GM12874 (cell line): ENCODE measurements around the gene ADAT1.

Experiments
- CTCF ChIP-seq: IDR thresholded peaks from 2 replicates; pipeline ENCODE4 v1.5.1; 2011; ENCODE audit warnings: low read depth, mild to moderate bottlenecking, control low read depth, low read length, moderate library complexity; ENCODE audit not compliant: insufficient read depth

The ADAT1 gene, protein sequence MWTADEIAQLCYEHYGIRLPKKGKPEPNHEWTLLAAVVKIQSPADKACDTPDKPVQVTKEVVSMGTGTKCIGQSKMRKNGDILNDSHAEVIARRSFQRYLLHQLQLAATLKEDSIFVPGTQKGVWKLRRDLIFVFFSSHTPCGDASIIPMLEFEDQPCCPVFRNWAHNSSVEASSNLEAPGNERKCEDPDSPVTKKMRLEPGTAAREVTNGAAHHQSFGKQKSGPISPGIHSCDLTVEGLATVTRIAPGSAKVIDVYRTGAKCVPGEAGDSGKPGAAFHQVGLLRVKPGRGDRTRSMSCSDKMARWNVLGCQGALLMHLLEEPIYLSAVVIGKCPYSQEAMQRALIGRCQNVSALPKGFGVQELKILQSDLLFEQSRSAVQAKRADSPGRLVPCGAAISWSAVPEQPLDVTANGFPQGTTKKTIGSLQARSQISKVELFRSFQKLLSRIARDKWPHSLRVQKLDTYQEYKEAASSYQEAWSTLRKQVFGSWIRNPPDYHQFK

DNA sequence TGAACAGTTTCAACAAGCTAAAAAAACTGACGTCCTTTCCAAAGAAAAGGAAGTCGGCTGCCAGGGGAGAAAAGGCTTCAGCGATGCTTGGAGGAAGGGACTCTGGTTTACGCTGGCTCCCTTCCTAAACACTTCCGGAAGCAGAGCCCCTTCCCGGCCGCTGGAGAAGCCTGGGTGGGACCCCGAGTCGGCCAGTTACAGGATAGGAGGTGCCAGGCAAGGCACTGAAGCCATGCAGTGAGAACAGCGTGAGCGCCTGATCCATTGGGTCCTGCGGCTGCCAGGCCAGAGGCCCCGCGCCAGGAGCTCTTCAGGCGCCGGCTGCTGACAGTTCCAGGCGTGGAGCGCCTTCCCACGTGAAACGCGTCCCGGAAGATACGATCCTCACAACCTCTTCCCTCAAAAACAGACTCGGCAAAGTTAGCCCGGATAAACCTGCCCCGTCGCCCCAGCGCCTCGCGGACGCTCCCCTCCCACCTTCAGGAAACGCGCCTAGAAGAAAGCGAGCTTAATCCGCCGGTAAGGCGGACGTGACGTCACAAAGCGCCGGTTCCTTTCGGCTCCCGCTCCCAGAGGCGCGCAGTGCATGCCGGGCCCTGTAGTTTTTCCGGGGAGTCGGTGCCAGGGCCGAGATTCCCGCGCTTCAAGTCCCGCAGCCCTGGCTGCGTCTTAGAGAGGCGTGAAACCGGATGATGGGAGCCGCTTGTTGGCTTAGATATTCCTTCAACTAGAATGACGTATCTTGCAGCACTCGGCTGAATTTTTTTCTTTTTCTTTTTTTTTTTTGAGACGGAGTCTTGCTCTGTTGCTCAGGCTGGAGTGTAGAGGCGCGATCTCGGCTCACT is at the start of gene ADAT1:
ADAT1 (minus strand) TSS at position 521 of the 845 bp plus-strand sequence. CDS start 2,482 bp downstream, outside the sequence.
- no peak for TF ChIP-seq CTCF

DNA sequence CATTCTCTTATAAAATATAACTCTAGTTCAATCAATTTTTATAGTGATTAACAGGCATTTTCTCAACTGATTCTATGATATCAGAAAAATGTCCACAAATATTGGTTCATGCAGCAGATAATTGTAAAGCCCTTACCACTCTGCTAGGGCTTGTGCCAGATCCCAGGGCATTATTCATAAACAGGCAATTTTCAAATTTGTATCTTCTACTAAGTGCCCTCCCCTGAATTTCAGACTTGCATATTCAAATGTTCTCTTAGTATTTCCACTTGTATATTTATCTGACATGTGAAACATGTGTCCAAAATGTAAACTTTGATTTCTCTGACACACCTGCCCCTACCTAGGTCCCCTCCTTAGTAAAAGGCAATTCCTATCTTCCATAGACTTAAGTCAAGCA is 44.4 kb upstream of the ADAT1 start:
- no peak for TF ChIP-seq CTCF

DNA sequence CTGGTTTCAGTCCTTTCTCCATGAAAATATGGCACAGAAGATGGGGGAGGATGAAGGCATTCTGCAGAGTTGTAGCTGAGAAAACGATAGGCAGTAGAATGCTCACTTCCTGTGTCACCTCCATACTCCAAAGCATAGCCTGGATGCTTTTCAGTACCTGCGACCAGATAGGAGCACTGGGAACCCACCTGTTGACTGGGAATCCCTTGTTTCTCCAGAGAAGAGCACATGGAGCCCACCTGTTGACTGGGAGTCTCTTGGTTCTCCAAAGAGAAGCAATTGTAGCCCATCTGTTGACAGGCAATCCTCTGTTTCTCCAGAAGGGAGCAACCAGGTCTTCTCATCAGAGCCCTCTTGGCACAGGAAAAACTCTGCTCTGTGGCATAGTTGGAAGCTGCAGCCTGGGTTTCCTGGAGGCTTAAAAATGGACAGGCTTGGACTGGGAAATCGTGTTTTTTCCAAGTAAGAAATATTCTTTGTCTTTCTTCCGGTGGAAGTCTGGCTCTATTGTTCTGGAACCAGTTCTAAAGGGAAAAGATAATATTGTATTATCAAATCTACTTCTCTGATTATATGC is 37.7 kb upstream of the ADAT1 start:
- no peak for TF ChIP-seq CTCF

DNA sequence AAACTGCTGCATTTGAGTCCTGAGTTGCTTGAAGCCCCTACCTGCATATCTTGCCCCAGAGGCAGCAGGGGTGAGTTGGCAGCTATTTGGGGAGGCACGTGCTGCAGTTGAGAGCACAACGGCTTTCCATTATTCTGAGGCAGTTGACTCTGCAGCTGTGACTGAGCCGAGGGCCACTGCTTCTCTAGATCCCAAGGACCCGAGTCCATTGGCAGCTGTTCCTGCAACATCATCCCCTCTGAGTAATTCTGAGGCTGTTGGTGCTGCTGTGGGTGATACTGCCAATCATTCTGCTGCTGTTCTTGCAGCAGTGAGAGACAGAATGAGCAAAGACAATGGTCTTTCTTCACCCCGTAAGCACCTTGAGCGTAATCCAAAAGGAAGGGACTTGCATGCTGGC is 37.2 kb upstream of the ADAT1 start:
- no peak for TF ChIP-seq CTCF

GRCh38 chr16:75658175-75658574 is 35.1 kb upstream of the ADAT1 start:
- TF ChIP-seq CTCF, result no peak

DNA sequence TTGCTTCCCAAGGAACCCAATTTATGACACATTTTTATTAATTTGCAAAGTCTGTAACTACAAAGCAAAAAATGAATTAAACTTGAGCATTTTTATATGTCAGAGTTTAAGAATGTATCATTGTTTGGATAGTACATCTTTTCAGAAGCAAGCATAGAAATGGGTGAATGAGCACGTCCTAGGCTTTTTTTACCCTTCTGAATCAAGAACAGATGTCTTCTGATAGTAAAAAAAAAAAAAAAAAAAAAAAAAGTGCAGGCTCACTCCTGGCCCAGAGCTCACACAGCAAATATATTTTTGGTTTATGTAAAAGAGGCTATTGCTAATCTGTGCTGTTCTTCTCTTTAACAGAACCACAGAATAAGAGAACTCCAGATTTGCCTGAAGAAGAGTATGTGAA is 30.8 kb upstream of the ADAT1 start:
- TF ChIP-seq CTCF, result no peak
